ENCODE data around the gene RAB39A.
"Not testable (repeated sequence)": the region's sequence is repeated elsewhere in the genome, so short reads cannot be mapped to it uniquely, and the experiment has no call there.

Gene RAB39A

GRCh38 chr11:107929611-107930200 lies 1.5 kb downstream of the RAB39A start:
- Mint-ChIP-seq H3K27me3 (peaks cover 4% of the 10 kb centered on the region), H3K4me1 (ENCODE audit: low read depth) (peaks cover 23% of the 10 kb centered on the region), H3K27ac (peak overlapping the region; percentile 99), H3K4me3 (peak overlapping the region; percentile 96), H3K36me3 (ENCODE audit: low read depth) (peaks cover 48% of the 10 kb centered on the region), H3K9me3 (no peaks in the 10 kb centered on the region)
- intact Hi-C loops (cut with micrococcal nuclease) = loop anchor here (2.0 to 10.0 kb wide), 3 partner anchors 193 to 735 kb away; partner anchors contain the start of genes ACAT1, ATM, DDX10 and NPAT

- Mint-ChIP-seq H3K4me3 (no peak overlapping the region), H3K27ac (no peak overlapping the region), H3K9me3 (no peaks in the 10 kb centered on the region), H3K27me3 (no peaks in the 10 kb centered on the region), H3K36me3 (ENCODE audit: low read depth) (peaks cover 62% of the 10 kb centered on the region), H3K4me1 (ENCODE audit: low read depth) (peaks cover 27% of the 10 kb centered on the region)
- intact Hi-C loops (cut with micrococcal nuclease) = no loop called here
Measured at GRCh38 chr11:107931206-107931605, 3.0 kb downstream of the RAB39A start.

GRCh38 chr11:107947904-107948303 lies 19.7 kb downstream of the RAB39A start:
- Mint-ChIP-seq H3K9me3 (no peaks in the 10 kb centered on the region), H3K27me3 (no peaks in the 10 kb centered on the region), H3K27ac (no peak overlapping the region)

GRCh38 chr11:107948328-107948727 lies 20.1 kb downstream of the RAB39A start:
- H3K9me3 Mint-ChIP-seq; H3K27ac Mint-ChIP-seq; intact Hi-C loops (cut with micrococcal nuclease); H3K27me3 Mint-ChIP-seq; H3K4me3 Mint-ChIP-seq: not testable (repeated sequence)
- Mint-ChIP-seq H3K36me3 (ENCODE audit: low read depth) (peaks cover 52% of the 10 kb centered on the region), H3K4me1 (ENCODE audit: low read depth) (peaks cover 26% of the 10 kb centered on the region)

More at GRCh38 chr11:107947904-107948303, 19.7 kb downstream of the RAB39A start:
- Mint-ChIP-seq H3K36me3 (ENCODE audit: low read depth) (peaks cover 52% of the 10 kb centered on the region), H3K4me3 (no peak overlapping the region), H3K4me1 (ENCODE audit: low read depth) (peaks cover 25% of the 10 kb centered on the region)
- intact Hi-C loops (cut with micrococcal nuclease) = no loop called here

GRCh38 chr11:107951155-107951554 lies 22.9 kb downstream of the RAB39A start:
- peaks cover 28% of the 10 kb centered on the region for H3K4me1 Mint-ChIP-seq (ENCODE audit: low read depth)
- no peaks in the 10 kb centered on the region for H3K27me3 Mint-ChIP-seq
- intact Hi-C loops (cut with micrococcal nuclease) = no loop called here
- H3K4me3 Mint-ChIP-seq = no peak overlapping the region
- no peaks in the 10 kb centered on the region for H3K9me3 Mint-ChIP-seq
- H3K27ac Mint-ChIP-seq = no peak overlapping the region
- peaks cover 32% of the 10 kb centered on the region for H3K36me3 Mint-ChIP-seq (ENCODE audit: low read depth)

GRCh38 chr11:107953446-107953845 lies 25.2 kb downstream of the RAB39A start:
- H3K36me3 Mint-ChIP-seq (ENCODE audit: low read depth) = peaks cover 11% of the 10 kb centered on the region
- peaks cover 38% of the 10 kb centered on the region for H3K4me1 Mint-ChIP-seq (ENCODE audit: low read depth)
- intact Hi-C loops (cut with micrococcal nuclease) = no loop called here
- H3K27me3 Mint-ChIP-seq = no peaks in the 10 kb centered on the region
- H3K27ac Mint-ChIP-seq = peak overlapping the region; percentile 55
- no peaks in the 10 kb centered on the region for H3K9me3 Mint-ChIP-seq
- H3K4me3 Mint-ChIP-seq = no peak overlapping the region

GRCh38 chr11:107956543-107956942 lies 28.3 kb downstream of the RAB39A start:
- intact Hi-C loops (cut with micrococcal nuclease) = no loop called here

GRCh38 chr11:107957109-107957588 lies 28.9 kb downstream of the RAB39A start:
- H3K9me3 Mint-ChIP-seq = no peaks in the 10 kb centered on the region
- peaks cover 7% of the 10 kb centered on the region for H3K36me3 Mint-ChIP-seq (ENCODE audit: low read depth)
- peaks cover 39% of the 10 kb centered on the region for H3K4me1 Mint-ChIP-seq (ENCODE audit: low read depth)
- H3K4me3 Mint-ChIP-seq = peak overlapping the region; percentile 15
- intact Hi-C loops (cut with micrococcal nuclease) = loop anchor here (1.0 kb wide), 1 partner anchor 29 kb away; the partner anchor contains the start of gene RAB39A
- H3K27ac Mint-ChIP-seq = peak overlapping the region; percentile 66
- H3K27me3 Mint-ChIP-seq = no peaks in the 10 kb centered on the region

More at GRCh38 chr11:107956543-107956942, 28.3 kb downstream of the RAB39A start:
- H3K27me3 Mint-ChIP-seq = no peaks in the 10 kb centered on the region
- H3K27ac Mint-ChIP-seq = peak overlapping the region; percentile 66
- peaks cover 39% of the 10 kb centered on the region for H3K4me1 Mint-ChIP-seq (ENCODE audit: low read depth)
- no peak overlapping the region for H3K4me3 Mint-ChIP-seq
- no peaks in the 10 kb centered on the region for H3K9me3 Mint-ChIP-seq
- H3K36me3 Mint-ChIP-seq (ENCODE audit: low read depth) = peaks cover under 1% of the 10 kb centered on the region

GRCh38 chr11:107961480-107961879 lies 33.2 kb downstream of the RAB39A start:
- Mint-ChIP-seq H3K4me1 (ENCODE audit: low read depth) (peaks cover 21% of the 10 kb centered on the region), H3K9me3 (no peaks in the 10 kb centered on the region), H3K4me3 (no peak overlapping the region), H3K27ac (no peak overlapping the region), H3K36me3 (ENCODE audit: low read depth) (peaks cover 29% of the 10 kb centered on the region), H3K27me3 (no peaks in the 10 kb centered on the region)
- intact Hi-C loops (cut with micrococcal nuclease) = no loop called here

- no peaks in the 10 kb centered on the region for H3K9me3 Mint-ChIP-seq
- no peak overlapping the region for H3K4me3 Mint-ChIP-seq
- H3K4me1 Mint-ChIP-seq (ENCODE audit: low read depth) = peaks cover 14% of the 10 kb centered on the region
- H3K27me3 Mint-ChIP-seq = no peaks in the 10 kb centered on the region
- H3K27ac Mint-ChIP-seq = no peak overlapping the region
- intact Hi-C loops (cut with micrococcal nuclease) = no loop called here
- peaks cover 29% of the 10 kb centered on the region for H3K36me3 Mint-ChIP-seq (ENCODE audit: low read depth)
Measured at GRCh38 chr11:107962181-107962580, 33.9 kb downstream of the RAB39A start.

- Mint-ChIP-seq H3K9me3 (no peaks in the 10 kb centered on the region), H3K4me3 (no peak overlapping the region), H3K27ac (no peak overlapping the region), H3K27me3 (no peaks in the 10 kb centered on the region), H3K36me3 (ENCODE audit: low read depth) (peaks cover 38% of the 10 kb centered on the region), H3K4me1 (ENCODE audit: low read depth) (peaks cover 5% of the 10 kb centered on the region)
- intact Hi-C loops (cut with micrococcal nuclease) = no loop called here
Measured at GRCh38 chr11:107963091-107963490, 34.8 kb downstream of the RAB39A start.

- Mint-ChIP-seq H3K4me3 (no peak overlapping the region), H3K4me1 (ENCODE audit: low read depth) (no peaks in the 10 kb centered on the region), H3K9me3 (no peaks in the 10 kb centered on the region), H3K36me3 (ENCODE audit: low read depth) (peaks cover 15% of the 10 kb centered on the region), H3K27me3 (no peaks in the 10 kb centered on the region), H3K27ac (no peak overlapping the region)
- intact Hi-C loops (cut with micrococcal nuclease) = no loop called here
Measured at GRCh38 chr11:107969219-107969618, 41.0 kb downstream of the RAB39A start.

GRCh38 chr11:107970049-107970448 lies 41.8 kb downstream of the RAB39A start:
- H3K9me3 Mint-ChIP-seq = no peaks in the 10 kb centered on the region
- no peak overlapping the region for H3K4me3 Mint-ChIP-seq
- H3K27me3 Mint-ChIP-seq = no peaks in the 10 kb centered on the region
- intact Hi-C loops (cut with micrococcal nuclease) = no loop called here
- H3K36me3 Mint-ChIP-seq (ENCODE audit: low read depth) = peaks cover 12% of the 10 kb centered on the region
- no peak overlapping the region for H3K27ac Mint-ChIP-seq
- H3K4me1 Mint-ChIP-seq (ENCODE audit: low read depth) = no peaks in the 10 kb centered on the region

GRCh38 chr11:107973641-107974040 lies 45.4 kb downstream of the RAB39A start:
- intact Hi-C loops (cut with micrococcal nuclease) = no loop called here

More at GRCh38 chr11:107973641-107974040, 45.4 kb downstream of the RAB39A start:
- no peaks in the 10 kb centered on the region for H3K36me3 Mint-ChIP-seq (ENCODE audit: low read depth)
- no peaks in the 10 kb centered on the region for H3K27me3 Mint-ChIP-seq
- H3K27ac Mint-ChIP-seq = no peak overlapping the region
- no peak overlapping the region for H3K4me3 Mint-ChIP-seq
- H3K4me1 Mint-ChIP-seq (ENCODE audit: low read depth) = peaks cover 6% of the 10 kb centered on the region
- no peaks in the 10 kb centered on the region for H3K9me3 Mint-ChIP-seq
